ENCODE data around the gene PIAS1. TPM values are rescaled to one million over a fixed set of nuclear protein-coding genes. Genes with fewer than 3 reads are reported as not detected.

Gene PIAS1
- total RNA-seq, 4 donors from 2014 or later: 19.9 to 69.2 (median 26.6) TPM

GRCh38 chr15:68045289-68046265, 8.5 kb upstream of the PIAS1 start:
- no peak for TF ChIP-seq CTCF (IDR thresholded peaks at IDR 0.05)
- no peak for TF ChIP-seq POLR2A (IDR thresholded peaks at IDR 0.05)
- intact Hi-C loops (cut with DNase I): no loop called here
- Histone ChIP-seq H3K4me3 (no peak overlapping the region), H3K27ac (no peak overlapping the region), H3K4me1 (peaks cover 0 to 7% (median 0%) of the 10 kb centered on the region in 3 donors), H3K9me3 (no peaks in the 10 kb centered on the region), H3K27me3 (no peaks in the 10 kb centered on the region), H3K36me3 (no peaks in the 10 kb centered on the region)
- no peak for DNase-seq
- WGBS, 2 donors: 75 to 86% methylated on average over 4 to 6 of the region's 14 CpGs

GRCh38 chr15:68047826-68048225, 6.3 kb upstream of the PIAS1 start:
- no peaks in the 10 kb centered on the region for H3K4me1 ChIP-seq
- whole genome bisulfite sequencing, 2 donors: 94 to 96% methylated on average over 3 of the region's 3 CpGs
- TF ChIP-seq POLR2A (IDR thresholded peaks at IDR 0.05) (no peak), CTCF (IDR thresholded peaks at IDR 0.05) (no peak)
- intact Hi-C loops (cut with DNase I): no loop called here
- no peaks in the 10 kb centered on the region for H3K36me3 ChIP-seq
- no peaks in the 10 kb centered on the region for H3K9me3 ChIP-seq
- no peak overlapping the region for H3K4me3 ChIP-seq
- H3K27me3 ChIP-seq: no peaks in the 10 kb centered on the region
- no peak for DNase-seq
- no peak overlapping the region for H3K27ac ChIP-seq

GRCh38 chr15:68051109-68051508, 3.0 kb upstream of the PIAS1 start:
- H3K27me3 ChIP-seq: no peaks in the 10 kb centered on the region
- no peaks in the 10 kb centered on the region for H3K36me3 ChIP-seq
- peaks cover 4 to 15% (median 5%) of the 10 kb centered on the region in 3 donors for H3K4me1 ChIP-seq
- TF ChIP-seq POLR2A (IDR thresholded peaks at IDR 0.05): no peak
- no peak for TF ChIP-seq CTCF (IDR thresholded peaks at IDR 0.05)
- intact Hi-C loops (cut with DNase I): no loop called here
- no peaks in the 10 kb centered on the region for H3K9me3 ChIP-seq
- DNase-seq: no peak
- H3K4me3 ChIP-seq: no peak overlapping the region
- no peak overlapping the region for H3K27ac ChIP-seq
- WGBS, 2 donors: 71 to 72% methylated on average over 2 of the region's 2 CpGs

GRCh38 chr15:68051907-68052306, 2.2 kb upstream of the PIAS1 start:
- Histone ChIP-seq H3K4me3 (no peak overlapping the region), H3K27ac (no peak overlapping the region), H3K27me3 (no peaks in the 10 kb centered on the region), H3K4me1 (peaks cover 4 to 23% (median 13%) of the 10 kb centered on the region in 3 donors), H3K36me3 (no peaks in the 10 kb centered on the region), H3K9me3 (no peaks in the 10 kb centered on the region)
- WGBS, 2 donors: 82 to 89% methylated on average over 1 of the region's 1 CpG
- intact Hi-C loops (cut with DNase I): no loop called here
- TF ChIP-seq POLR2A (IDR thresholded peaks at IDR 0.05) (no peak), CTCF (IDR thresholded peaks at IDR 0.05) (no peak)
- no peak for DNase-seq

GRCh38 chr15:68052431-68052830, 1.7 kb upstream of the PIAS1 start:
- no peaks in the 10 kb centered on the region for H3K36me3 ChIP-seq
- H3K27ac ChIP-seq: no peak overlapping the region
- H3K27me3 ChIP-seq: no peaks in the 10 kb centered on the region
- TF ChIP-seq POLR2A (IDR thresholded peaks at IDR 0.05): no peak
- no peak for TF ChIP-seq CTCF (IDR thresholded peaks at IDR 0.05)
- DNase-seq: no peak
- H3K4me1 ChIP-seq: peaks cover 4 to 28% (median 17%) of the 10 kb centered on the region in 3 donors
- 83 to 84% methylated on average over 4 of the region's 4 CpGs for WGBS, 2 donors
- no peaks in the 10 kb centered on the region for H3K9me3 ChIP-seq
- intact Hi-C loops (cut with DNase I): no loop called here
- H3K4me3 ChIP-seq: no peak overlapping the region
